ENCODE data around the gene NTN5. TPM values are rescaled to one million over a fixed set of nuclear protein-coding genes. Genes with fewer than 3 reads are reported as not detected.

The NTN5 gene
- total and polyA plus RNA-seq, 8 donors: 1.3 TPM; not detected in 7

DNA sequence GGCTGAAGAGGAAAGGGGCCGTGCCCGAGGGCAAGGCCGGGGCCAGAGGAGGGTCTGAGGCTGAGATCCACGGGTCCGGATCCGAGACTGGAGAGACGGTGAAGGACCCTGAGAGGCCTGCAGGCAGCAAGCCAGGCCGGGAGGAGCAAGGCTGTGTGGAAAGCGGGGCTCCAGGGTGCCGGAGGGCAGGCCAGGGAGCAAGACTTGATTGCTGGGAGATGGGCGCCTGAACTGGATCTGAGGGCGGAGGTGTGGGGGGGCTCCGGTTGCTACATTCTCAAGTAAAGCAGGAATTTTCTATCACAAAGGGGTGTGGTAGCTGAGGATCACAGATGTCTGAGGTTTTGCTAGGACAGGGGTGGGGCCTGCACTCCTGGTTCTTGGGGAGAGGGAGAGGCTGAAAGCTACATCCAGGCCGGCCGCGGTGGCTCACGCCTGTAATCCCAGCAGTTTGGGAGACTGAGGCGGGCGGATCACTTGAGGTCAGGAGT, 42.9 kb upstream of the NTN5 start:
- no peaks in the 10 kb centered on the region for H3K27me3 ChIP-seq
- DNase-seq: peak in 1 of 2 donors; percentile 57
- H3K27ac ChIP-seq: peak overlapping the region; percentile 1 to 87 (median 83)
- no peaks in the 10 kb centered on the region for H3K36me3 ChIP-seq
- H3K4me1 ChIP-seq: peaks cover 39 to 72% (median 57%) of the 10 kb centered on the region in 4 donors
- TF ChIP-seq POLR2AphosphoS5 (IDR thresholded peaks at IDR 0.05): no peak
- TF ChIP-seq, protein P1, sequence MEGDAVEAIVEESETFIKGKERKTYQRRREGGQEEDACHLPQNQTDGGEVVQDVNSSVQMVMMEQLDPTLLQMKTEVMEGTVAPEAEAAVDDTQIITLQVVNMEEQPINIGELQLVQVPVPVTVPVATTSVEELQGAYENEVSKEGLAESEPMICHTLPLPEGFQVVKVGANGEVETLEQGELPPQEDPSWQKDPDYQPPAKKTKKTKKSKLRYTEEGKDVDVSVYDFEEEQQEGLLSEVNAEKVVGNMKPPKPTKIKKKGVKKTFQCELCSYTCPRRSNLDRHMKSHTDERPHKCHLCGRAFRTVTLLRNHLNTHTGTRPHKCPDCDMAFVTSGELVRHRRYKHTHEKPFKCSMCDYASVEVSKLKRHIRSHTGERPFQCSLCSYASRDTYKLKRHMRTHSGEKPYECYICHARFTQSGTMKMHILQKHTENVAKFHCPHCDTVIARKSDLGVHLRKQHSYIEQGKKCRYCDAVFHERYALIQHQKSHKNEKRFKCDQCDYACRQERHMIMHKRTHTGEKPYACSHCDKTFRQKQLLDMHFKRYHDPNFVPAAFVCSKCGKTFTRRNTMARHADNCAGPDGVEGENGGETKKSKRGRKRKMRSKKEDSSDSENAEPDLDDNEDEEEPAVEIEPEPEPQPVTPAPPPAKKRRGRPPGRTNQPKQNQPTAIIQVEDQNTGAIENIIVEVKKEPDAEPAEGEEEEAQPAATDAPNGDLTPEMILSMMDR (IDR thresholded peaks at IDR 0.05): no peak
- peaks cover 0 to 6% (median 2%) of the 10 kb centered on the region in 4 donors for H3K9me3 ChIP-seq
- peak overlapping the region in 2 of 4 donors; percentile 15 to 61 for H3K4me3 ChIP-seq
- 40 to 61% (median 52%) methylated on average over 16 to 19 of the region's 19 CpGs for WGBS, 5 donors
- intact Hi-C loops (cut with DNase I; ENCODE audit: low total_unique reads): no loop called here

DNA sequence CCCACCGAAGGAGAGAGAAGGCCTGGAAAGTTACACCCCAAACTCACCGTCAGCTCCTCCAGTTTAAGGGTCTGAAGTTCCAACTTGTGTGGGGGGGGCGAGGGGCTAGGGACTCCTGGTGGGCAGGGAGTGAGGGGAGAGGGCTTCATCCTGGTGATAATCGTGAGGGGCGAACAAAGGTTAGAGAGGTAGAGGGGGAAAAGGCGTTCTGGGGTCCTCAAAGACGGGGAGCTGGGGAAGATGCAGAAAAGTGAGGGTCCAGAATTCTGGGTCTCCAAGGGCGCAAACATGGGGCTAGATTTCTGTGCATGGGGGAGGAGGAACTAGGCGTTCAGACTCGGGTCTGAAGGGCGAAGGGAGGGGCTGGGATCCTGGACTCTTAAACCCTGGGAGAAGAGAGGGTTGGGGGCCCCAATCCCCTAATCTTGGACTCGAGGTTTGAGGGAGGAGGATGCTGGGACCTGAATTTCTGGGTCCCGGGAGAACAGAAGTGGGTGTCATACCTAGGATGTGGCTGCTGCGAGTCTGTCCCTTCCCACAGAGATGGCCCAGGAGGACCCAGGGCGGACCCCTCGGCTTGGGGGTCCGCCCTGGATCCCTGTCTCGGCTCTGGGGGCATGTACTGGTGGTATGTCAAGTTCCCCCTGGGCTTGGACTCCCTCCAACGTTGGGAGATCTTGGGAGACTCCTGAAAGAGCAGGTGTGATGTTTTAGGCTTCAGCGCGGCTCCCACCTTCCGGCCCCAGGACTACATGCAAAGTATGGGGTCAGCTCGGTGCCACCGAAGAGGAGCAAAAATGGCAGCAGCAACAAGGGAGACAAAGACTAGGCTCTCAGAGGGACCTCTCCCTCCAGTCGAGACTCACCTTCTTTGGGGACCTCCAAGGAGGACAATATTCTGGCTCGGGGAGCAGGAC, 42.2 kb upstream of the NTN5 start:
- Histone ChIP-seq H3K4me1 (peaks cover 35 to 66% (median 53%) of the 10 kb centered on the region in 4 donors), H3K27ac (peak overlapping the region; percentile 67 to 87 (median 83)), H3K36me3 (no peaks in the 10 kb centered on the region), H3K9me3 (peaks cover 0 to 6% (median 2%) of the 10 kb centered on the region in 4 donors), H3K4me3 (peak overlapping the region; percentile 56 to 65 (median 62)), H3K27me3 (no peaks in the 10 kb centered on the region)
- intact Hi-C loops (cut with DNase I; ENCODE audit: low total_unique reads): no loop called here
- 32 to 57% (median 49%) methylated on average over 17 to 26 of the region's 26 CpGs for WGBS, 5 donors
- DNase-seq: peak in 1 of 2 donors; percentile 51
- TF ChIP-seq POLR2AphosphoS5 (IDR thresholded peaks at IDR 0.05) (no peak), POLR2A (IDR thresholded peaks at IDR 0.05) (no peak), EP300 (IDR thresholded peaks at IDR 0.05) (no peak)
- TF ChIP-seq, protein P1 (IDR thresholded peaks at IDR 0.05): no peak

DNA sequence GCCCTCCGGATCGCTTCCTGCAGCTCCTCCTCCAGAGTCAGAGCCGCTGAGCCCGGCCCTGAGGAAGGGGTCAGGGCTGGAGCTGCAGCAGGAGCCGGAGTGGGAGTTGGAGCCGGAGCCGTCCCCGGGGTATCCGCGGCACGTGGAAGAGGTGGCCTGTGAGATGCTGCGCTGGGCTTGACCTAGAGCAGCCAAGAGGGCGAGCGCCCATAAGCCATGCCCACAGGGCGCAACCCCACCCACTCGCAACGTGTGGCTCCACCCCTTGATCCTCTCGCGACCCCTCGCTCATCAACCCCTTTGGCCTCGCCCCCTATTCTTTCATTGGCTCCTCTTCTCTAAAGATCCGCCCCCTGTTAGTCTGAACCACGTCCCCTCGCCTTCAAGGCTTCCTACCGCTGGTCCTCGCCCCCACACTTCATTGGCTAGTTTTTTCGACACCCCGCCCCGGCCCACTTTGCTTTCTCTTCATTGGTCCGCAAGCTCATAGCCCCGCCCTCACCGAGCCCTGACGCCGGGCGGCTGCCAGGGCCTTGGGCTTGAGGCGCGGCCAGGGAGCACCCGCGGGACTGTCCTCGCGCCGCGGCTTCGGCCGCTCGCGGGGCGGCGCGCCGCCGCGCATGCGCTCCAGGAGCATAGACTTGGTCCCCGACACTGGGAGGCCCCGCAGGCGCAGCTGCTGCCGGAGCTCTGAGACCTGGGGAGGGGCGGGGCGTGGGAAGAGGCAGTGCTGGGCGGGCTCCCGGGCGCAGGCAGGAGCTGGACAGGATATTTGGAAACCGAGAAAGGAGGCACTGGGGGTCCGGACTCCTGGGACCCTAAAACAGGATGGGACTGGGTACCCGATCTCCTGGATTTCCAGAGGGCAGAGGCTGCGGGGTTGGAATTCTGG, 41.3 kb upstream of the NTN5 start:
- WGBS, 5 donors: 0 to 1% (median 1%) methylated on average over 38 to 67 of the region's 67 CpGs
- Histone ChIP-seq H3K4me3 (peak overlapping the region; percentile 56 to 65 (median 62)), H3K4me1 (peaks cover 29 to 57% (median 46%) of the 10 kb centered on the region in 4 donors), H3K27ac (peak overlapping the region; percentile 67 to 87 (median 83)), H3K36me3 (no peaks in the 10 kb centered on the region), H3K9me3 (peaks cover 0 to 6% (median 2%) of the 10 kb centered on the region in 4 donors), H3K27me3 (no peaks in the 10 kb centered on the region)
- DNase-seq: peak; percentile 99 to 100
- peak; percentile 36 to 58 (median 56) for TF ChIP-seq POLR2AphosphoS5 (IDR thresholded peaks at IDR 0.05)
- no peak for TF ChIP-seq POLR2A (IDR thresholded peaks at IDR 0.05)
- intact Hi-C loops (cut with DNase I; ENCODE audit: low total_unique reads): no loop called here

DNA sequence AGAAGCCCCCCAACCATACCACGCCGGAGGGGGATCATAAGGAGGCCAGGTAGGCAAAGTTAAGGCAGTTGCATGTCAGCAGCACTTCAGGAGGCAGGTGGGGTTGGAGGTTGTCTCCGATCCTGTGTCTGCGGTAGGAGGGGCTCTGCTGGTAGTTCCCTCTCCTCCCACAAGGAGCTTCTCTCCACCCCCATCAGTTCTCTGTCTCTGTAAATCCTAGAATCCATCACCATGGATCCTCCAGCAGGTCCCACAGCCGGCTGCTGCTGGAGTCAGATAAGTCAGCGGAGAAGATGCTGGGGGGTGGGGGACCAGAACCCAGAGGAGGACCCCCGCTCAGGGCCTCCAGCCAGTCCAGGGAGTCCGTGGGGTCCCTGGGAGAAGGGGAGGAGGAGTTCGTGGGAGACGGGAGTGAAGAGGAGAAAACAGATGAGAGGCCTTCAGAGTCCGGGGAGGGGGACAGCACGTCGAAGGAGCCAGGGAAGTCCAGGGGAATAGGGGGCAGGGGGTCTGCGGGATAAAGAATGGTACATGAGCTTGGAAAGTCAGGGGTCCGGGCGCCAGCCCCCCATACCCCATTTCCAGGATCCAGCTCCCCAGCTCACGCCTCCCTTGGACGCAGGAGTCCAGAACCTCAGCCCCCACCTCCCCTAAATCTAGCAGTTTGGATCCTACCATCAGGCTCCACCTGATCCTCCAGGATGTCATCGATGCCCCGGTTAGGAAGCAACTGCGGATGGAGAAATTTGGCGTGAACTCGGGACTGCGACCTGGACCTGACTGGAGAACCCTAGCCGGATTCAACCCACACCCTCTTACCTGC, 40.4 kb upstream of the NTN5 start:
- intact Hi-C loops (cut with DNase I; ENCODE audit: low total_unique reads): no loop called here
- Histone ChIP-seq H3K4me3 (peak overlapping the region; percentile 56 to 65 (median 62)), H3K4me1 (peaks cover 29 to 49% (median 43%) of the 10 kb centered on the region in 4 donors), H3K36me3 (no peaks in the 10 kb centered on the region), H3K9me3 (peaks cover 0 to 6% (median 2%) of the 10 kb centered on the region in 4 donors), H3K27ac (peak overlapping the region; percentile 22 to 87 (median 83)), H3K27me3 (no peaks in the 10 kb centered on the region)
- peak in 1 of 2 donors; percentile 42 for DNase-seq
- TF ChIP-seq EP300 (IDR thresholded peaks at IDR 0.05): no peak
- TF ChIP-seq, protein P1 (IDR thresholded peaks at IDR 0.05): peak in 1 of 7 experiments; percentile 11
- WGBS, 5 donors: 24 to 37% (median 28%) methylated on average over 23 to 25 of the region's 25 CpGs
